Effector CD4-positive, alpha-beta T cell (primary cell): Measurements from ENCODE around the gene ENPP7.

Experiments used
- DNase-seq: peaks from one replicate; pipeline ENCODE4 v3.0.0-alpha.2; 2020

Gene ENPP7

GRCh38 chr17:79732804-79733691, 2.3 kb downstream of the ENPP7 start:
- DNase-seq: no peak

DNA sequence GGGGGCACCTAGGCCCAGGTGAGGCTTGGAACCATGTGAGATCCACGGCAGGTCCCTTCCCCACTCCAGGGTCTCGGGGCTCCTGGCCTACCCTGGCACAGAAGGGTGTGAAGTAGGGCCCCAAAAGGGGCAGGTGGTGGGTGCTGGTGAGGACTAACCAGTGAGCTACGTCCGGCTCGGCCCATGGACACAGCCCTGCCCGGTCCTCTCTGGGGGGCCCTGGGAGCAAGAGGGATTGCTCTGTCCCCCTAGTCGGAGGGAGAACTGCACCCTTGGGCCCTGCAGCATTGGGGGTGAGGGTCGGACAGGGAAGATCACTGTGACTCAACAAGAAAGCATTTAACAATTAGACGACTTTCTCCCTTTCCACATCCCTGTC, 2.9 kb downstream of the ENPP7 start:
- DNase-seq: no peak

- no peak for DNase-seq
Observed at GRCh38 chr17:79735096-79735495, 4.4 kb downstream of the ENPP7 start.

DNA sequence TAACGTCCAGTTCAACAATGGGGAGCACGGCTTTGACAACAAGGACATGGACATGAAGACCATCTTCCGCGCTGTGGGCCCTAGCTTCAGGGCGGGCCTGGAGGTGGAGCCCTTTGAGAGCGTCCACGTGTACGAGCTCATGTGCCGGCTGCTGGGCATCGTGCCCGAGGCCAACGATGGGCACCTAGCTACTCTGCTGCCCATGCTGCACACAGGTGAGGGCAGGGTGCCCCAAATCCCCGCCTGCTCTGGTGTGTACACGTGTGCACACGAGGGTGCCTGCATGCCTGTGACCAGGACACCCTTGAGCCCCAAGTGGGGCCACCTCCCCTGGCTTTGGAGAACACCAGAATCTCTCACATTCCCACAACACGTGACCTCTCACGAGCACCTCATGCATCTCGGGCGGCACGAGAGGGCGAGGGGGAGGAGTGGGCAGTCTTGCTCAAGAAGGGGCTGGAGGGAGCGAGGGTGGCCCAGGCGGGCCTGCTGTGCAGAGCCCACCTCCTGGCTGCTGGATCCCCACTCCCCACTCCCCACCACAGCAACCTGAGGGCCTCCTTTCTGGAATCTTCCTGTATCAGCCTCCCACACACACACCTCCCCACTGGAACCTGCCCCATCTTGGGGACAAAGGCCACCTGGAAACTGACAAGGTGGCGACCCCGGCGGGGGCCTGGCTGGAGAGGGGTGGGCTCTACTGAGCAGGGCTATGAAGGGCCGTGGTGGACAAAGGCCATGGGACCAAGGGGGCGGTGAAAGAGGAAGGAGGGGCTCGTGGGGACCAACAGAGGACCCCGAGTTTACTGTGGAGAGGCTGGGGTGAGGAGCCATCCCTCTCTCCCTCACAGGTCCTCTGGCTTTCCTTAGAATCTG, 6.5 kb downstream of the ENPP7 start:
- no peak for DNase-seq

DNA sequence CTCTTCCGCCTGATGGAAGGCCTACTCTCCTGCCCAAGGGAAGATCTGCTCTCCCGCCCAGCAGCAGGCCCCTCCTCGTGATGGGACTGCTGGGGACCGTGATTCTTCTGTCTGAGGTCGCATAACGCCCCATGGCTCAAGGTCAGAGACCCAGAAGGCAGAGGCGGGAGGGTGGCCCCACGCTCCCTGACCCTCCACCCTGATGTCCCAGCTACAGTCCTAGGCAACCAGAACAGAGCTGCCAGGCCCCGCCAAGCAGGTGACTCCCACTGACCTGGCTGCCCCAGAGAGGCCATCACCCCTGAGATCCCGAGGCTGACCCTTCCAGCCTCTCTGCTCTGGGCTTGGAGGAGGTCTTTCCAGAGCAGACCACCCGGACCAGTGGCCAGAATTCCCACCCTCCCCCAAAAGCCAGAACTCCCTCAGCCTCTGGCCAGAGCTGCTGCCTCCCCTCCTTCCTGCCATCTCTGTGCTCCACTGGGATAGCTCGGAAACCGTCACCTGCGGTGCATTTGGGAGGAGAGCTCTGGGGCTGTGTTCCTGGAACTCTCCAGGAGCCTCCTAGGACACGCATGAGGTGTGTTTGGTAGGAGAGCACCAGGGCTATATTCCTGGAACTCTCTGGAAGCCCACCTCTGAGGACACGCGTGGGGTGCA, 7.3 kb downstream of the ENPP7 start:
- no peak for DNase-seq

DNA sequence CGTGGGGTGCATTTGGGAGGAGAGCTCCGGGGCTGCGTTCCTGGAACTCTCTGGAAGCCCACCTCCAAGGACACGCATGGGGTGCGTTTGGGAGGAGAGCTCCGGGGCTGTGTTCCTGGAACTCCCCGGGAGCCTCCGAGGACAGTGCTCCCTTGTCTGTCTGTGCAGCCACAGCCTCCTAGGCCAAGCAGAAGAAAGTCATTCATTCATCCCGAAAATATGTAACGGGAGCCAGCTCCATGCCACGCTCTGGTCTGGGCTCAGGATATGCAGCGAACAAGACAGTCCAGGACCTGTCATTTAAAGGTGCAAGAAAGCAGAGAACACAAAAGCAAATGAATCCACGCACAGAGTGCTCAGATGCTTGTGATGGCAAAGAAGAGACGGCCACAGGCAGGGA, 7.9 kb downstream of the ENPP7 start:
- no peak for DNase-seq

- no peak for DNase-seq
Observed at GRCh38 chr17:79739148-79740062, 8.7 kb downstream of the ENPP7 start.

DNA sequence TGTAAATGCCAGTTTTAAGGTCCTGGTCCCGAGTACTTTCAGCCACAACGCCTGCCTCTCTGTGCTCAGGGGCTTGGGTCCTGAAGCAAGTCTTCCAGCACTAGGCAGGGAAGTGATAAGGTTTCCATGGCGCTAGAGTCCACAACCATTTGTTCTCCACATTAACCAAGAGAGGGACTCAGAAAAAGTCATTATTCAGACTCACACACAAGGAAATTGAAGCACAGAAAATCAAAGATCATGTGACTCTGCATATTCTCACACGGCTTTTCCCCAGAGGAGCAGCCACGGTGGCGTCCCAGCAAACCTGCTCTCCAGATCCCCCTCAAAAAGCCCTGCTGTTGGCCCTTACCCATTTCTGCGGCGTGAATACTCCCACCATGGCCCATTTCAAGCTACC, 9.7 kb downstream of the ENPP7 start:
- no peak for DNase-seq

DNA sequence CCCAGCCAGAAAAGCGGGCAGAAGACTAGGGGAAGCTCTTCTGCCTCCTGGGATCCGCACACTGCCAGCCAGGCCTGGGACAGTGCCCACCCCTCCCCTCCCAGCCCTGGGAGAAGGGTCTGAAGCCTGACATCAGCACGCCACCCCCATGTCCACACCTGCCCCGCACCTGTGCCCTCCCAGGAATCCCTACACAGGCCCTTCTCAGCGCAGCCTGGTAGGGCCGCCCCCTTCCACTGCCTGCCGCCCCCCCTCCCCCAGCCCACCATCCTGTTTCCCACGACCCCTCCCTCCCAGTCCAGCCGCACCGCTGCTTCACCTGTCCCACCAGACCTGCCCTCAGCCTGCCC, 10.6 kb downstream of the ENPP7 start:
- DNase-seq: no peak

- DNase-seq: peak; percentile 58
Observed at GRCh38 chr17:79741751-79742588, 11.2 kb downstream of the ENPP7 start.

DNA sequence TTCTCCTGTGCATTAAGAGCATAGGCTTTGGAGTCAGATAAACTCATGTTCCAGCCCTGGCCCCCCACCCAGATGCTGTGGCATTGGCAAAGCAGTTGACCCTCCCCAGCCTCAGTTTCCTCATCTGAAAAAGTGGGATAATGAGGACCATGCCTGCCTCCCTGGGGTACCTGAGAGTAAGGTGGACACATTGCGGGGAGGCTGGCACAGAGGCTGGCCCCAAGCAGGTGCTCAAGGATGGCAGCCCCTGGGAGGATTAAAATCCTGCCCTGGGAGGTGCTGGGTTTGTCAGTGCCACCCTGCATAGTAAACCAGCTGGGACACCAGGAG, 11.8 kb downstream of the ENPP7 start:
- no peak for DNase-seq

- no peak for DNase-seq
Observed at GRCh38 chr17:79742951-79743476, 12.3 kb downstream of the ENPP7 start.

DNA sequence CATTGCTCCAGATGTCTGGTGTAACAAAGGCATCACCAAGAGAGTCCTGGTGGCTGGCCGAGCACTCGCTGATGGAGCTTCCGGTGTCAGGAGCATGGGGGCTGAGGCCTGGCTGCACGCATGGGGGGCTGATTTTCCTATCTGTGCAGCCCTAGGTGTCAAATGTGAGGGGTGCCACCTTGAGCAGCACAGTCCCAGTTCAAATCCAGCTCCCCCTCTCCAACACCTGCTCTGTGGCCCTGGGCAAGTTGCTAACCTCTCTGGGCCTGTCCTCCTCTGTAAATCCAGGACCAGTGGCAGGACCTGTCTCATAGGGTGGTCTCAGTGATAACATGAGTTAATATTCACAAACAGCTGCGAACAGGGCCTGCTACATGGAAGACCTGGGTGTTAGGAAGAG, 12.9 kb downstream of the ENPP7 start:
- DNase-seq: no peak

- DNase-seq: no peak
Observed at GRCh38 chr17:79745641-79746105, 14.9 kb downstream of the ENPP7 start.

- no peak for DNase-seq
Observed at GRCh38 chr17:79746889-79747507, 16.3 kb downstream of the ENPP7 start.

- no peak for DNase-seq
Observed at GRCh38 chr17:79747508-79748294, 17.0 kb downstream of the ENPP7 start.

DNA sequence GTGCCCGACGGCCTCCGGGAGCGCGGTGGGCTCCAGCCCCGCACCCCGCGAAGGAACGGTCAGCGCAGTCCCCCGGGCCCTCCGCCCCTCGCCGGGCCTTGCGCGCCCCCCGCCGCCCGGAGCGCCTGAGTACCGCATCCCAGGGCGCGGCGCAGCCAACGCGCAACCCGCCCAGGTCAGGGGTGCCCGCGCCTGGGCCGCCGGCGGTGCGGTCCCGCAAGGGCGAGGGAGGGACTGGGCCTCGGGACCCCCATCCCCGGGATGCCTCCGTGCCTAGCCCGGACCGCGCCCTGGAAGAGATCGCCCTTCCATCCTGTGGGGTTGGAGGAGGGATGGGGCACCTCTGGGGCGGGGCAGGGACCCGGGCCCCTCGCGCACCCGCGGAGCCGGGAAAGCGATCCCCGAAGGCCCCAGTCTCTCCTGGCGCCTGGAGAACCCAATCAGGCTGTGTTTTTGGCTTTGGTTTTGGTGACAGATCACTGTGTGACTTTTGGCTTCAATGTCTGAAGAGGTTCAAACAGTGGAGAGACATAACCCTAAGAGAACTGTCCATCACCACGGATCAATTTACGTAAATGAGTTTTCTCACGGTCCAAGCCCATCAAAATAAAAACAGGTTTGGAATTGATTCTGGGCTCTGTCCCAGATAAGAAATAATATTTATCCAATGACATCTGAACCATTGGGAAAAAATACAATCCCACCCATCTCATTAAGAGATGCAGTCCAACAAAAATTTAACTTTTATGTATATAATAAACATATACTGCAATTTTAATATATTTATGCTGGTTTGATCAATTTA, 17.8 kb downstream of the ENPP7 start:
- no peak for DNase-seq

DNA sequence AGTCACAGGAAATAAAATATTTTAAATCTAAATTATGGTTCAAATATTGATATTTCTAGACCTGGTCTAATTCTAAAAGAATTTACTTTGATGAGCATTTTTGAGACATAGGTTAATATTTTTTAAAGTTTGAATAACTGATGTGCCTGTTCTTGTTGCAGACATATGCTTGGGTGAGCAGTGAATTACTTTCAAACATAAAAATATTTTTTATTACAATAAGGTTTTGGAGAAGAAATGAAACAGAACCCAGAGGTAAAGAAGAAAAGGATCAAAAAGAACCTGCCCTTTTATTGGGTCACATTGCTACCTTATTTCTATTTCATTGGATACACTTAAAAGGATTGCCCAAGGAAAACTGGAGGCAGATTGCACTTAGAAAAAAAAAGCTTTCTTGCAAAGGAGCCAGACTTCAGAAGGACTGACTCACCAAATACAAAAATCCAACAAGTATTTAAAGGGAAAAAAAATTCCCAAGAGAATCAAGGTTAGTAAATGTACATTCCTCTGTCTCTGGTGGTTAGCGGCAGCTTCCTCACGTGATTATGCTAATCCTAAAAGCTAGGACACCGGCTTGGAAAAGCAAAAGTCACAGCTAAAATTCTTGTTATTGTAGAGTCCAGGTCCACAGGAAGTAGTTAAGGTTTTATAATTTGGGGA, 18.5 kb downstream of the ENPP7 start:
- DNase-seq: no peak
